ENCODE measurements around the gene TP53I13.
A peak's percentile ranks its signal among the peaks of the same experiment; 100 is the strongest.

TP53I13 gene

DNA sequence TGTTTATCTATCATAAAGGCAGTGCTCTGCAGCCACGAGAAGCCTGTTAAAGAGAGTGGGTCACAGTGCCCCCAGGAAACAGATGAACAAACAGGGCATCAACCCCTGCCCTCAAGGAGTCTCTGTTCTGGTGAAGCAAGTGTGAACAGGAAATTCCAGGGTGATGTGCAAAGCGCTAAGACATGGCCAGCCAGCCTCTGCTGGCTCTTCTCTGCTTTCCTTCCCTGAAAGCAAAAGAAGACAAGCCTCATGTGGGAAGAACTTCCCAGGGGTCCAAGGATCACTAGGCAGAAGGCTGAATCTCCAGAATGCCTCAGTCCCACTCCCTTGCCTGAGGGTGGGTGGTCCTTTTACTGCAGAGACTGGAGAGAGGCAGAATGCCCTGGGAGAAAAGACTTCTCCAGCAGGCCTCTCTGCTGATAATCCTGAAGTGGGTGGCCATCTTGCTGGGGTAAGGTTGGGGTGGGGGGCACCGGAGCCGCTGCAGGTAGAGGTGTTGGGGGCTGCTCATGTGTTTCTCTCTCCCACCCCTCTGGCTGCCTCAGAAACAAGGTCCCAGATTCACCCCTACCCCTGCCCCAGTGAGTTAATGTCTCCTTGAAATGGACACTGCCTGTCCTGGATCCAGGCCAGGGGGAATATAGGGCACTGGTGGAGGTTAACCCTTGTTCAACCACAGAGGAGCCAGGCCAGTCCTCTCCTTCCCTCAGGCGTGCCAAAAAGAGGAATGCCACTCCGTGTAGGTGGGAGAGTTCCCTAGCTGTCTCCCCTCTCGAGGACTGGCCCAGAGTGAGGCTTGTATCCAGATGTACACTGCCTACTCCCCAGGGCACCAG is 26.8 kb downstream of the TP53I13 start:
- Mint-ChIP-seq H3K27ac (ENCODE audit: low read depth) (no peak overlapping the region), H3K4me1 (peaks cover 19% of the 10 kb centered on the region), H3K36me3 (ENCODE audit: insufficient read depth) (no peaks in the 10 kb centered on the region), H3K4me3 (peak overlapping the region; percentile 81), H3K9me3 (no peaks in the 10 kb centered on the region), H3K27me3 (no peaks in the 10 kb centered on the region)
- ATAC-seq (replicated peaks; ENCODE audit: extremely low read depth, poor library complexity, severe bottlenecking) (no peak), DNase-seq (ENCODE audit: low spot score in 2 of 2) (no peak)

DNA sequence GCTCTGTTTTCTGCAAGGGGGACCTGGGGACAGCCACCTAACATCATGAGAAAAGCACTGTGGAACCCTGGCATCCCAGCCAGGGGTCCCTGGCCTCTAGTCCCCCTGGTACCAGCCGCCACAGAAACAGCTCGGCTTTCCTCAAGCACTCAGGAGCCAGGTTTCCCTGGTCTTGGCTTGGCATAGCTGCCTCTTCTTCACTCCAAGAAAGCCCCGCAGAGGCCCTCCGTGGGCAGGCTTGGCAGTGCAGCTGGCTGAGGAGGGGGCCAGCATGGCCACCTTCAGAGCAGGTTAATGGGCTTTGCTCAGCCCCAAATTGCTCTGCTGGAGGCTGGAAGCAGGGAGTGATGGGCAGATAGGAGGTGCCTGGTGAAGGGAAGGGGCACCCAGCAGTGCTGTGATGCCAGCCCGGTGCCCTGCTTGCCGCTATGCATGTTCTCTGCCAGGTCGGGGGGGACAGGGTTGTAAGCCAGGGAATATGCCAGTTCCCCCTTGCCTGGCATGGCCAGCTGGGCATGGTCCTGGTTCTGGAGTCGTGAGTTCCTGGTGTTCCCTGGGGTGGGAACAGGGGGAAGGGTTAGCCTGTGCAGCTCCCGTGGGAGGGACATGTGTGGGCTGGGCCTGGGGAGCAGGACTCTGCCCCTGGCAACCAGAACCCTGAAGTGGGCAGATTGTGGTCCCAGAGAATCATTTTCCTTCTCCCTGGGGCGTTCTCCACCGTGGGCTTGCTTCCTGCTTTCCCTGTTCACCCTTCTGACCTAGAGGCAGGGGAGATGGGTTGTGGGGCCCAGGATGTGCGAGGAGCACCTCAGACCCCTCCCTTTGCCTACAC is 27.7 kb downstream of the TP53I13 start:
- Mint-ChIP-seq H3K36me3 (ENCODE audit: insufficient read depth) (no peaks in the 10 kb centered on the region), H3K9me3 (no peaks in the 10 kb centered on the region), H3K27me3 (no peaks in the 10 kb centered on the region), H3K4me3 (no peak overlapping the region), H3K27ac (ENCODE audit: low read depth) (no peak overlapping the region), H3K4me1 (peaks cover 11% of the 10 kb centered on the region)
- ATAC-seq (replicated peaks; ENCODE audit: extremely low read depth, poor library complexity, severe bottlenecking) = no peak
- DNase-seq (ENCODE audit: low spot score in 2 of 2) = no peak

DNA sequence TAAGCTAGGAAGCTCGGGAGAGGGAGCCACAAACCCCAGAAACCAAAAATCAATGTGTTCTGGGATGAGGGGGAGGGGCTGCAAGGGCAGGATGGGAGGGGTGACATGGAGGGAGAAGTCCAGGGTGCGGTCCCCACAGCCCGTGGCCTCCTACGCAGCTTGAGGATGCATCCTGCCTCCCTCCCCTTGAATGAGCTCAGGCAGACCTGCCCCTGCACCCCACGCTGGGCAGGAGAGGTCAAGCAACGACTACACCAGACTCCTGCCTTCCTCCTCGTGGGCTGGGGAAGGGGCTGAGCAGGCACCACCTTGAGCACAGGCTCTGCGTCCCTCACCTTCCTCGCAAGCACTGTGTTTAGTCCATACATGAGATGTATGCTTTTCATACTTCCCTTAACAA is 28.3 kb downstream of the TP53I13 start:
- H3K27me3 Mint-ChIP-seq = no peaks in the 10 kb centered on the region
- H3K4me1 Mint-ChIP-seq = peaks cover 4% of the 10 kb centered on the region
- no peaks in the 10 kb centered on the region for H3K36me3 Mint-ChIP-seq (ENCODE audit: insufficient read depth)
- H3K9me3 Mint-ChIP-seq = no peaks in the 10 kb centered on the region
- no peak for DNase-seq (ENCODE audit: low spot score in 2 of 2)
- no peak overlapping the region for H3K4me3 Mint-ChIP-seq
- H3K27ac Mint-ChIP-seq (ENCODE audit: low read depth) = no peak overlapping the region
- no peak for ATAC-seq (replicated peaks; ENCODE audit: extremely low read depth, poor library complexity, severe bottlenecking)

DNA sequence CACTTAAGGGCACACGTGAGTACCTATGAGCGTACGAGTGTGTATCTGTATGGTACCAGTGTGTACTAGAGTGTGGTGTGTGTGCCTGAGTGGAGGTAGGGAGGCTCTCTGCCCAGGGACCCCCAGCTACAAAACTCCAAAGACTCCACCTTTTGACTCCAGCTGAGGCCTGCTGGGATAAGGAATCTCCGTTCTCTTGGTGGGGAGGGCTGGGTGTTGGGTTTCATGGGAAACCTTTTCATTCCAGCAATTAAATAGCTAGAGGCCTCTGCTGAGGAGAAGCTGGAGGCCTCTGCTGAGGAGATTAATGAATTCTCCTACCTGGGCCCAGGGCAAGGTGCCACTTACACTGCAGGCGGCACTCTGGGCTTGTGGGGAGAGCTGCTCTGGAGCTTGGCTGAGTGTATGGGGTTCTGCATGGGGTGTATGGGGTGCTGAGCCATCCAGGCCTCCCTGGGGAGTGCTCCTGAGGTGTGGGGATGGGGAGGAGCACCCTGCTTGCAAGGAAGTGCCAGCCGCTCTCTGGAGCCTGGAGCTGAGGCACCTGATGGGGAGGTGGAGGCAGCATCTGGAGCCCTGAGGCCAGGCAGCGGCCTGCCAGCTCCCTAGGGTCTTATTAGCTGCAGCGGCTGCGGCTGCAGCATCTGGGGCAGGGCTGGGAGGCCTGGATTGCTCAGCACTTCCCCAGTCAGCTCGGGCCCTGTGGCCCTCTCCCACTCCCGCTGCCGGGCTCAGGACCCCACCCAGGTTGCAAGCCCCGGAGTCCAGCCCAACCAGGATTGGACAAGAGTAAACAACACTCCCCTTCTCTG is 29.1 kb downstream of the TP53I13 start:
- Mint-ChIP-seq H3K4me1 (no peaks in the 10 kb centered on the region), H3K36me3 (ENCODE audit: insufficient read depth) (no peaks in the 10 kb centered on the region), H3K9me3 (no peaks in the 10 kb centered on the region), H3K27me3 (no peaks in the 10 kb centered on the region), H3K27ac (ENCODE audit: low read depth) (no peak overlapping the region), H3K4me3 (no peak overlapping the region)
- ATAC-seq (replicated peaks; ENCODE audit: extremely low read depth, poor library complexity, severe bottlenecking) = no peak
- no peak for DNase-seq (ENCODE audit: low spot score in 2 of 2)

DNA sequence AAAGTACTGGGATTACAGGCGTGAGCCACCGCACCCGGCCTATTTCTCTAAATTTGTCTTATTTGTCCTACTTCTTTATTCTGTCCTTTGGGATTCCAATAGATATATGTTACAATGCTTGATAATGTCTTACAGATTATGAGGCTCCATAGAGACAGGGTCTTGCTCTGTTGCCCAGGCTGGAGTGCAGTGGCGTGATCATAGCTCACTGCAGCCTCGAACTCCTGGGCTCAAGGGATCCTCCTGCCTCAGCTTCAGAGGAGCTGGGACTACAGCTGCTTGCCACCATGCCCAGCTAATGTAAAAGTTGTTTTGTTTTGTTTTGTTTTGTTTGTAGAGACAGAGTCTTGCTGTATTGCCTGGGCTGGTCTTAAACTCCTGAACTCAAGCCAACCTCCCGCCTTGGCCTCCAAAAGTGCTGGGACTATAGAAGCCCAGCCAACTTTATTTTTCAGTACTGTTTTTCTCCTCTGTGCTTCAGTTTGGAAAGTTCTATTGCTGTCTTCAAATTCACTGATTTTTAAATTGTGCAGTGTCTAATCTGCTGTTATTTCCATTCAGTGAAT is 34.7 kb downstream of the TP53I13 start:
- Mint-ChIP-seq H3K27ac (ENCODE audit: low read depth) (no peak overlapping the region), H3K4me1 (no peaks in the 10 kb centered on the region), H3K4me3 (no peak overlapping the region), H3K36me3 (ENCODE audit: insufficient read depth) (no peaks in the 10 kb centered on the region), H3K9me3 (no peaks in the 10 kb centered on the region), H3K27me3 (no peaks in the 10 kb centered on the region)
- DNase-seq (ENCODE audit: low spot score in 2 of 2) (no peak), ATAC-seq (replicated peaks; ENCODE audit: extremely low read depth, poor library complexity, severe bottlenecking) (no peak)

DNA sequence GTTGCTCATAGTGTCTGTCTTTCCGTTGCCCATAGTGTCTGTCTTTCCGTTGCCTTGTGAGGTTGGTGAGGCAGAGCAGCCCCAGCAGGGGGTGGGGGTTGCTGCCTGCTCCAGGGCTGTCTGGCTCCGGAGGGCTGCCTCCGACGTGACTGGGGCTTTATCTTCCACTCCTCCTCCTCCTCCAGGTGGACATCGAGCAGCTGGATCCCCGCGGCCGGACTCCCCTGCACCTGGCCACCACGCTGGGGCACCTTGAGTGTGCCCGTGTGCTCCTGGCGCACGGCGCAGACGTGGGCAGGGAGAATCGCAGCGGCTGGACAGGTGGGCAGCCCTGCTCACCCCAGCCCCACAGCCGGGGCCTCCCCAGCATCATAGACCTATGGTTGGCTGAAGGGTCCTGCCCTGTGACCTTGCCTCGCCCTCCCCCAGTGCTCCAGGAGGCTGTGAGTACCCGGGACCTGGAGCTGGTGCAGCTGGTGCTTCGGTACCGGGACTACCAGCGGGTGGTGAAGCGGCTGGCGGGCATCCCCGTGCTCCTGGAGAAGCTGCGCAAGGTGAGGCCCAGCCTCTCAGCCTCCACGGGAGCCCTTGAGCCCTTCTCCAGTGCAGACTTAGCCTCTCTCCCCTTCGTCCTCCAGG is 39.2 kb downstream of the TP53I13 start:
- Mint-ChIP-seq H3K4me1 (no peaks in the 10 kb centered on the region), H3K27me3 (no peaks in the 10 kb centered on the region), H3K36me3 (ENCODE audit: insufficient read depth) (no peaks in the 10 kb centered on the region), H3K9me3 (no peaks in the 10 kb centered on the region), H3K4me3 (no peak overlapping the region), H3K27ac (ENCODE audit: low read depth) (no peak overlapping the region)
- DNase-seq (ENCODE audit: low spot score in 2 of 2) (no peak), ATAC-seq (replicated peaks; ENCODE audit: extremely low read depth, poor library complexity, severe bottlenecking) (no peak)

DNA sequence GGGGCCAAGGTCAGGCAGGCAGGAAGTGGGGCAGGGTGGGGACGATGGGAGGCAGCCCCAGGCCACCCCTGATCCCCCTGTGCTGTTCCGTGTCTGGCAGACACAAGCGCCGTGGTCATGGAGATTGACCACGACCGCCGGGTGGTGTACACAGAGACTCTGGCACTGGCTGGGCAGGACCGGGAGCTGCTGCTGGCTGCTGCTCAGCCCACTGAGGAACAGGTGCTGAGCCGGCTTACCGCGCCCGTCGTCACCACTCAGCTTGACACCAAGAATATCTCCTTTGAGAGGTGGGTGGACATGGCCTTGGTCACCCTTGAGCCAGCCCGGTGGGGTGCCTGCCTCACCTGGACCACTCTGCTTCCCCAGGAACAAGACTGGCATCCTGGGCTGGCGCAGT is 40.5 kb downstream of the TP53I13 start:
- no peak overlapping the region for H3K4me3 Mint-ChIP-seq
- DNase-seq (ENCODE audit: low spot score in 2 of 2) (no peak), ATAC-seq (replicated peaks; ENCODE audit: extremely low read depth, poor library complexity, severe bottlenecking) (no peak)
- H3K4me1 Mint-ChIP-seq = peaks cover 4% of the 10 kb centered on the region
- no peaks in the 10 kb centered on the region for H3K9me3 Mint-ChIP-seq
- H3K27ac Mint-ChIP-seq (ENCODE audit: low read depth) = no peak overlapping the region
- H3K27me3 Mint-ChIP-seq = no peaks in the 10 kb centered on the region
- no peaks in the 10 kb centered on the region for H3K36me3 Mint-ChIP-seq (ENCODE audit: insufficient read depth)

DNA sequence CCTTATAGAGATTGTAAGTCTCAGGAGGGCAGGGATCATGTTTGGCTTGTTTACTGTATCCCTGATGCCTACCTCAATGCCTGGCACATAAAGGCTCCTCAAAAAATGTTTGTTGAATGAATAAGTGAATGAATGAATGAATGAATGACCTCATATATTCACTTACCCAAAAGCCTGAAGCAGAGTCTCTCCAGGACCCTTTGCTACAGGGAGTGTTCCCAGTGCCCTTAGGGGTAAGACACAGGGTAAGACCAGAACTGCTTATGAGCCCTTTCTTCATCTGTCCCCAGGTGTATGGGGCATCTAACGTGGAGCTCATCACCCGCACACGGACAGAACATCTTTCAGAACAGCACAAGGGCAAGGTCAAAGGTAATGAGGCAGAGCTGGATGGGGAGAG is 41.9 kb downstream of the TP53I13 start:
- no peak overlapping the region for H3K4me3 Mint-ChIP-seq
- no peaks in the 10 kb centered on the region for H3K9me3 Mint-ChIP-seq
- peaks cover 15% of the 10 kb centered on the region for H3K4me1 Mint-ChIP-seq
- H3K27me3 Mint-ChIP-seq = no peaks in the 10 kb centered on the region
- no peak overlapping the region for H3K27ac Mint-ChIP-seq (ENCODE audit: low read depth)
- DNase-seq (ENCODE audit: low spot score in 2 of 2) (no peak), ATAC-seq (replicated peaks; ENCODE audit: extremely low read depth, poor library complexity, severe bottlenecking) (no peak)
- H3K36me3 Mint-ChIP-seq (ENCODE audit: insufficient read depth) = no peaks in the 10 kb centered on the region

DNA sequence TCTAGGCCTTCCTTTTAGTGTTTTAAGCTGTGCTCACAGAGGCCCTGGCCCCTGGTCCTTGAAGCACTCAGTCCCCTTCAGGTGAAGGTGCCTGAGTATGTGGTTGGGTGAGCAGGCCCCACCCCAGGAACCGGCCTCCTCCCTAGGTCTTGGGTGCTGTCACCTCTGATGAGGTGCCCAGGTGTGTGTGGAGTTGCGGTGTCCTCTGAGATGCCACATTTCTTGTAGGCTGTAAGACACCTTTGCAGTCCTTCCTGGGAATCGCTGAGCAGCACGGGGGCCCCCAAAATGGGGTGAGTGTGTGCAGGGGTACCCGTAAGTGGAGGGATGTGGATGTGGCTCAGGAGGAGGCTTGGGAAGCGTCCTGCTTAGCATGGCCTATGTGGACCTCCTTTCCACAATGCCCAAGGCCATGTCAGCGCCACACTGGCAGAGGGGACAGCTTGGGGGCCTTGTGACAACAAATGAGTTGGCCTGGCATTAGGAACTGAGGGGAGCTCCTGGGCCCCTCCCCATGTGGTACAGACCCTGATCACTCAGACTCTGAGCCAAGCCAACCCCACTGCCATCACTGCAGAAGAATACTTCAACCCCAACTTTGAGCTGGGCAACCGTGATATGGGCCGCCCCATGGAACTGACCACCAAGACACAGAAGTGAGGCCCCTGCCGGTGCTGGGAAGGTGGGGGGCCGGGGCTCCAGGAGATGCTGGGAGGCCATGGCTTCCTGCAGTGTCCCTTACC is 43.0 kb downstream of the TP53I13 start:
- H3K36me3 Mint-ChIP-seq (ENCODE audit: insufficient read depth) = peaks cover 2% of the 10 kb centered on the region
- H3K9me3 Mint-ChIP-seq = no peaks in the 10 kb centered on the region
- DNase-seq (ENCODE audit: low spot score in 2 of 2) (no peak), ATAC-seq (replicated peaks; ENCODE audit: extremely low read depth, poor library complexity, severe bottlenecking) (no peak)
- no peak overlapping the region for H3K27ac Mint-ChIP-seq (ENCODE audit: low read depth)
- no peak overlapping the region for H3K4me3 Mint-ChIP-seq
- H3K27me3 Mint-ChIP-seq = no peaks in the 10 kb centered on the region
- peaks cover 26% of the 10 kb centered on the region for H3K4me1 Mint-ChIP-seq

DNA sequence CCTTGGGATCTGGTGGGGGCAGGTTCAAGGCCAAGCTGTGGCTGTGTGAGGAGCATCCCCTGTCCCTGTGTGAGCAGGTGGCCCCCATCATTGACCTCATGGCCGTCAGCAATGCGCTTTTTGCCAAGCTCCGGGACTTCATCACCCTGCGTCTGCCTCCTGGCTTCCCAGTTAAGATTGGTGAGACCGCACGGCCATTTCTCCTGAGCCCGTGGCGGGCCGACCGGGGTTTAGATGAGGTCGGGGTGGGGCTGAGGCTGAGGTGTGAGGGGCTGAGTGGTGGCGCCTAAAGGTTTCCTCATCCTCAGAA is 43.5 kb downstream of the TP53I13 start:
- ATAC-seq (replicated peaks; ENCODE audit: extremely low read depth, poor library complexity, severe bottlenecking) = no peak
- Mint-ChIP-seq H3K4me3 (no peak overlapping the region), H3K27me3 (no peaks in the 10 kb centered on the region), H3K9me3 (no peaks in the 10 kb centered on the region), H3K36me3 (ENCODE audit: insufficient read depth) (peaks cover 2% of the 10 kb centered on the region), H3K27ac (ENCODE audit: low read depth) (no peak overlapping the region), H3K4me1 (peaks cover 31% of the 10 kb centered on the region)
- no peak for DNase-seq (ENCODE audit: low spot score in 2 of 2)

DNA sequence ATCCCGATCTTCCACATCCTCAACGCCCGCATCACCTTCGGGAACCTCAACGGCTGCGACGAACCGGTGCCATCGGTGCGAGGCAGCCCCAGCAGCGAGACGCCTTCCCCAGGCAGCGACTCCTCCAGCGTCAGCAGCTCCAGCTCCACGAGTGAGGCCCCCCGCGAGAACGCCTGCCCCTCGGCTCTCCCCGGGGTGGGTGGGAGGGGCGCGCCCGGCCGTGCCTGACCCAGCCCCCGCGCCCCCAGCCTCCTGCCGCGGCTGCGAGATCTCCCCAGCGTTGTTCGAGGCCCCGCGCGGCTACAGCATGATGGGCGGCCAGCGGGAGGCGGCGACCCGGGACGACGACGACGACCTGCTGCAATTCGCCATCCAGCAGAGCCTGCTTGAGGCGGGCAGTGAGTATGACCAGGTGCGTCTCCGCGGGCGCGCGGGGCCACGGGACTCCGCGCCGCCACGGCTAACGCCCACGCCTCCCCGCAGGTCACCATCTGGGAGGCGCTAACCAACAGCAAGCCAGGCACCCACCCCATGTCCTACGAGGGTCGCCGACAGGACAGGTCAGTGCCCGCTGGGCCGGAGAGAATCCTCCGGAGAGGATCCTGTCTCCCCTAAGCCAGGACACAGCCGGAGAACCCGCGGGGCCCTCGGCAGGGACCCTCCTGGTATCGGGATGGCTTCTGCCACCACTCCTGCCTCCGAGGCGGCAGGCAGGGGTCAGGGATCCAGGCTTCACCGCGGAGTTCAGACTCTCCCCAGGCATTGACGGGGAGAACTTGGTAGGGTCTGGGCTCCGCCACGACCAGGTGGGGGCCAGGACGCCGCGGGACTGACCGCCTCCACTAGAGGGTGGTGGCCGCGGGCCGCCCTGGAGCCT is 44.1 kb downstream of the TP53I13 start:
- Mint-ChIP-seq H3K27ac (ENCODE audit: low read depth) (no peak overlapping the region), H3K4me3 (peak overlapping the region; percentile 27), H3K27me3 (no peaks in the 10 kb centered on the region), H3K4me1 (peaks cover 36% of the 10 kb centered on the region), H3K36me3 (ENCODE audit: insufficient read depth) (peaks cover 2% of the 10 kb centered on the region), H3K9me3 (no peaks in the 10 kb centered on the region)
- ATAC-seq (replicated peaks; ENCODE audit: extremely low read depth, poor library complexity, severe bottlenecking) = no peak
- DNase-seq (ENCODE audit: low spot score in 2 of 2) = no peak

Data from central memory CD8-positive, alpha-beta T cell (primary cell).